GM18870 (cell line): ENCODE results near the gene EAF2.

Experiments
- ATAC-seq: cut with Tn5 transposase; IDR thresholded peaks from one replicate; pipeline ENCODE4 v1.9.1; 2021; ENCODE audit warnings: moderate library complexity; ENCODE audit not compliant: unreplicated experiment

EAF2 gene

DNA sequence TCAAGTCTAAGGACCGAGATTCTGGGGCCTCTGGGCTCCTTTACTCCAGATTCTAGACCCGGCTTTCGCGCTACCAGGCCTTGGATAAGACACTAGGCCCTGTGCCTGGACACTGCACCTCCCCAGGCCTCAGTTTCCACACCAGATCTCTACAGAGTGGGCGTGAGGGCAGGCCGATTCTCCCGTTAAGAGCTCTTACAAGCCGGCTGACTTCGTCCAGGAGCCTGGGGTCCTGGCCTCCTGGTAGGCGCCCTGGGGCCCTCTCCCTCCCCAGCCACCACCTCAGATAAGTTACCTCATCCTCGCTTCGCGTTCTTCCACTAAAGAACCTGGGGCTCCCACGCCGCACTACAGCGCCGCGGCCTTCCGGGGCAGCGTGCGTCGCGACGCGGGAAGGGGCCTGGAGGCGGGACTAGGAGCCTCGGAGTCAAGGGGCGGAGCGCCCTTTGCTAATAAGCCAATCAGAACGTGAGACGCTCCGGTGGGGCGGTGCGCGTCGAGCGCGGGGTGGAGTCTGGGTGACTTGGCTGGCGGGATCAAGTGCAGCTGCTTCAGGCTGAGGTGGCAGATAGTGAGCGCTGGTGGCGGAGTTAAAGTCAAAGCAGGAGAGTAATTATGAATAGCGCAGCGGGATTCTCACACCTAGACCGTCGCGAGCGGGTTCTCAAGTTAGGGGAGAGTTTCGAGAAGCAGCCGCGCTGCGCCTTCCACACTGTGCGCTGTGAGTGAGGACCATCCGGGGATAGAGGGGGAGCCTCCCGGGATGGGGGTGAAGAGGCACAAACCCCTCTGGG, at the start of gene EAF2, which contains the start of gene IQCB1:
EAF2 (plus strand) TSS at position 539 of the 794 bp plus-strand sequence; CDS start at position 616, 77 bp downstream.
IQCB1 (minus strand) TSS at position 390 of the 794 bp plus-strand sequence. CDS start 6,100 bp downstream, outside the sequence.
- ATAC-seq: peak; percentile 97

DNA sequence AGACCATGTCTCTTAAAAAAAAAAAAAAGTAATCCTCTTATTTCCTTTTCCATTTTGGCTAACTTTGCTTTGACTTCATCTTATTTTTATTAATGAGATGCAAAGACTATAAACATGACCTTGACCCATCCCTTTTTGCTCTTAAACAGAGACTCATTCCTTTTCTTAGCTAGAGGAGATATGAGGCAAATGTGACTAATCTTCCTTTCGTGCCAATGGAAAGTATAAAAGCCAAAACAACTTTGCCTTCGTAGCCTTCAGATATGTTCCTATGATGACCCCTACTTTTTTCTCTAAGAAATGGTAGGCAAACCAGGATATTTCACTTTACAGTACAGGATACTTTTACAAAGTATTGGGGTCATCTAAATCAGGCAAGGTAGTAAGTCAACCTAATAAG, 48.5 kb upstream of the EAF2 start:
- no peak for ATAC-seq

DNA sequence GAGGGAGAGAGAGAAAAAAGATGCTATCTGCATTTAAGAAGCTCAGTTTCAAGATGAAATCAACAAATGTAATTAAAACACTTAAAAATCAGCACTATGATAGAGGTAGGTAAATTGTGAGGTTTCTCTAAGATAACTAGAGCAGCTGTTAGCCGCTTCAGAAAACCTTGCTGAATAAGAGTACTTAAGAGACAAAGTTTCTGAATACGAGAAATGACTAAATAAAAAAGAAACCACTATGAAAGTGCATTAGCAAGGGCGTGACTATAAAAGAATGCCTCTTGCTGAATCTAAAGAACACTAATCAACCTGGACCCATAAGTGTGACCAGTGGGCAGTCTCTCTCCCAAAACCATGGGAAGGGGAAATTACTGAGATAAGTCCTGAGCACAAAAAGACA, 41.9 kb upstream of the EAF2 start:
- ATAC-seq: no peak

DNA sequence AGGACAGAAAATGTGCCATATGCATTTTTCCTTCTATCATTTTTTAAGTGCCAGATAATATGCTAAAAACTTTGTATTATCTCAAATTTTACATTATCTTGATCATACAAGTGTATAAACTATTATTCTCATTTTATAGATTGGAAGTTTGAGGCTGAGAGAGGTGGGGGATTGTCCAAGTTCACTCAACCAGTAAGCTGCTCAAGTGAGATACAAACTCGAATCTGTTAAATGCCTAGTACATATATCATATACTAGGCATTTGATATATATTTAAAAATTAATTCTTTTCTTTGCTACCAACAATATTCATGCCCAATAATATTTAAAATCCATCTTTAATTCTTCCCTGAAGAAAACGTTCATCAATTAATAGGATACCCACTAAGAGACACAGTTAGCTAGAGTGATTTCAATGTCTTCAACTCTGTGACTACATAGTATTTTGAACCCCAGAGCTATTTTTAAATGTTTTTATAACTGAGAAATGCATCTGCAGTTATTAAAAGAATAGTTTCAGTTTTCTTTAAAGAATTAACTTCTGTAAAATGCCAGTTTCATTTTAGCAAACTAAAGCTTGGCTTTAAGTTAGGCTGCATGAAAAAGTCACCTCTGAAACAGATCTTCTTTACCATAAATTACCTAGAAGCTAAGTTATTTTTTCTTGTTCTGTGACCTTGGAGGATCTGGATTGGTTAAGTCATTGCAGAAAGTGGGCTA, 40.6 kb upstream of the EAF2 start:
- ATAC-seq: no peak

DNA sequence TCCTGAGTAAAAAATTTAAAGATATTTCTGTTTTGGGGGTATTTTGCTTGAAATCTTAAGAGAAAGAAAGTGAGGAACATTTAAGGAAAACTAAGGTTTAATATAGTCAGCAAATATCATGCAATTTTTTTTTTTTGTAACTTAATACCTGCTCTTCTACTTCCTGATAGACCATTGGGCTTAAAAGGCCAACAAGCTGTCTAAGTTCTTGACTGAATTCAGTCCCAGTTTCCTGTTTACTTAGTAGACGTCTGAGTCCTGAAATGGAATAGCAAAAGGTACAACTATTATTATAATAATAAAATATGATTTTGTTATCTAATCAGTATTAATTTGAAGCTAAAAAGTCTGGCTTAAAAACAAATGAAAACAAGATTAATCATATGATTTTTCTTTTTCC, 38.0 kb upstream of the EAF2 start:
- ATAC-seq: no peak

DNA sequence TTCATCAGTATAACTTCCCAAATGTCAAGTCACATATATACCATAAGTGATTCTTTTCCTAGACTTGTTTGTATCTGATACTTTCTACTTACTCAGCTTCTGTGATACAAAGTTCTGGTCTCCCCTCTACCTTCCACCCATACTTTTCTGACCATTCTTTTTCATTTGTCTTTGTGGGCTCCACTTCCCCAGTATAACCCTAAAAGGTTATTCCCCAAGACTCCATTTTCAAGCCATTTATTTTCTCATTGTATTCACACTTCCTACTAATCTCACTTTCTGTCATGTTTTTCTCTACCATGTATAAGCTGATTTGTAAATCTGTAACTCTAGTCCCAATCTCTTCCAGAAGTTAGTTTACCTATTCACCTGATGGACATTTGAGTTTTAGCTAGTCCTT, 34.1 kb upstream of the EAF2 start:
- peak; percentile 49 for ATAC-seq

DNA sequence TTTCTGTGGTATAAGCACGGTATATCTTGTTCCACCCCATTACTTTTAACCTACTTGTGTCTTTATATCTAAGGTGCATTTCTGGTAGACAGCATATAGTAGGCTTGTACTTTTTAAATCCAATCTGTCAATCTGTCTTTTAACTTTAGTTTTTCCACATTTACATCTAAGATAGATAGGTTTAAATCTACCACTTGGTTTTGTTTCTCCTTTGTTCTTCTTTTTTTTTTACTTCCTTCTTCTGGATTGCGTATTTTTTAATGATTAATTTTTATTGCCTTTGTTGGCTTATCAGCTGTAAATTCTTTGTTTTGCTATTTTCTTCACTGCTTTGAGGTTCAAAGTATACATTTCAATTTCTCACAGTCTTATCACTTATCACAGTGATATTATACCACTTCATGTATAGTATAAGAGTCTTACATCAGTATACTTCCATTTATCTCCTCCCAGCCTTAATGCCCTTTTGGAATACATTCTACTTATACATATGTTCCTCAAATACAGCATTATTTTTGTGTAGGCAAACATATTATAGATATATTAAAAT, 31.2 kb upstream of the EAF2 start:
- no peak for ATAC-seq

DNA sequence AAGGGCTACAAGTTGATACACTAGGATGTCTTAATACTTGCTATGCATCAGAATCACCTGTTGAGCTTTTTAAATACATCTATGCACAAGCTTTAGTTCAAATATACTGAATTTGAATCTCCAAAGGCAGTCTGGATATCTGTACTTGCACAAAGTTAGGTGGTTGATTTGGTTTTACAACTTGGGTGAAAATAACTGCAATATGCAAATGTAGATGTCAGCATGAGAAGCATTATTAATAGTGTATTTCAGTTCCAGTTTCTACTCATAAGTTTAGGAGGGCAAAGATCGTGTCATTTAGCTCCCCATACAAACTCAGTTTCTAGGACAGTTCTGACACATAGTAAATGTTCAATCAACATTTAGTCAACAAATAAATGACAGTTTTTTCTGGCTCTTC, 25.8 kb upstream of the EAF2 start:
- peak; percentile 98 for ATAC-seq

DNA sequence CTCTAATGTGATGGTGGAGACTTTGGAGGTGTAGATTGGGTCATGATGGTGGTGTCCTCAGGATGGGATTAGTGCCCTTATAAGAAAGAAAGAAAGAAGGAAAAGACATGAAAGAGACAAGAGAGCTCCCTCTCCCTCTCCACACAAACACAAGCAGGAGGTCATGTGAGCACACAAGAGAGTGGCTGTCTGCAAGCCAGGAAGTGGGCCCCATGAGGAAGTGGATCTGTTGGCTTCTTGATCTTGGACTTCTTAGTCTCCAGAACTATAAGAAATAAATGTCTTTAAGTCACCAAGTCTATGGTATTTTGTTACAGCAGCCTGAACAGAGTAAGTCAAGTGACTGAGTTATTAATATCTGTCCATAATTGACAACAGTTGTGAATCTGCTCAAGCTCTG, 17.3 kb upstream of the EAF2 start:
- ATAC-seq: no peak

DNA sequence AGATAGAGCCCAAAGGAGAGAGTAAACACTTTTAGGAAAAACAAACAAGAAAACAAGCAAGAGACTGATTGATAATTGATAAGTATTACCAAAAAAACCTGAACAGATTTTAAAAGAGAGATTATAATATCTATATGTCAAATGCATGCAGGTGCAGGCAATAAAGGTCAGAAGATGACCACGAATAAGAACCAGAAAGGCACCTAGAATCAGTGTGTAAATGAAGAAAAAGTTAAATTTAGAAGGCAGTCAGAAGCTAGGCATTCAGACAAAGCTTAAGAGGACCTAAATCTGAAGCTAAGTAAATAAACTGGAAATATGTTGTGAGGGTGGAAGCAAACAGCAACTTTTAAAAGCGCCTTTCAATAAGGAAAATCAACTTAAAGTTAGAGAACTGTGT, 16.4 kb upstream of the EAF2 start:
- no peak for ATAC-seq

DNA sequence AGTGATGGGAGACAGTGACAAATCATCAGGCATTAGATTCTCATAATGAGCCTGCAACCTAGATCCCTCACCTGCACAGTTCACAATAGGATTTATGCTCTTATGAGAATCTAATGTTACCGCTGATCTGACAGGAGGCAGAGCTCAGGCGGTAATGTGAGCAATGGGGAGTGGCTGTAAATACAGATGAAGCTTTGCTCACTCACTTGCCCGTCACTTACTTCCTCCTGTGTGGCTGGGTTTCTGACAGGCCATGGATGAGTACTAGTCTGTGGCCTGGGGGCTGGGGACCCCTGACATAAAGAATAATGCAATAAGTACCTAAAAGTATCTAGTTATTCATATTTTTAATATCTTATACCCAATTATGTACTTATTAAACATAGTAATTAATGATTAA, 15.8 kb upstream of the EAF2 start:
- ATAC-seq: no peak

DNA sequence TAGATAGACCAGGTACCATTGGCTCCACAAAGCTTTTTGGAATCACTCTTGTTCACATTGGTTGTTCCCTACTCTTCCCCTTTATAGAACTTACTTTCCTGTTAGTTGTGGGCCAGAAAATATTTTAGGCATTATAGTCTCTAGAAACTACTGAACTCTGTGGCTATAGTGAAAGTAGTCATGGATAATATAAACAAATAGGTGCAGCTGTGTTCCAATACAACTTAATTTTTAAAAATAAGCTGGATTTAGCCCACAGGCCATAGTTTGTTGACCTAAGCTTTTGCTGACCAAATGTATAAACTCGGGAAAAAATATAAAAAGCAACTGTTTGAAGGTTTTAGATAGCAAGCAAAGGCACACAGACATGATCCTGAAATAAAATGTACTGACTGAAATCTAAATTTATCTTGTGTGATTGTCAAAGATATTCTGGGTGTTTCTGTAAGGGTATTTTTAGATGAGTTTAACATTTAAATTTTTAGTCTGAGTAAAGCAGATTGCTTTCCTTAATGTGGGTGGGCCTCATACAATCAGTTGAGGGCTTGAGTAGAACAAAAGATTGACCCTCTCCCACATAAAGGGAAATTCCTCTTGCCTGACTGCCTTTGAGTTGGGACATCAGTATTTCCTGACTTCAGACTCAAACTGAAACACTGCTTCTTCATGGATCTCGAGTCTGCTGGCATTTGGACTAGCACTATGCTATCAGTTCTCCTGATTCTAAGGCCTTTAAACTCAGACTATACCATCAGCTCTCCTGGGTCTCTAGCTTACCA, 13.4 kb upstream of the EAF2 start:
- no peak for ATAC-seq

DNA sequence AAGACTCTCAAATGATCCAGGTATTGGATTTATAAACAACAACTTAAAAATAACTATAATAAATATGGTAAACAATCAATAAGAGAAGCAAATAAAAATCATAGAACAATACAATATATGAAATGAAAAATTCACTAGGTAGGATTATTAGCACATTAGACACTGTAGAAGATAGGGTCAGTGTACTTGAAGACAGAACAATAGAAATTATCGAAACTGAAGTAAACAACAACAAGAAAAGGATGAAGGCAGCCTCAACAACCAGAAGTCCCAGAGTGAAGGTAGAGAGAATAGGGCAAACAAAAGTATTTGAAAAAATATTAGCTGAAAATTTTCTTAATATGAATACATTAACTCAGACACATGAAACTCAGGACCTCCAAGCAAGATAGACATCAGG, 12.0 kb upstream of the EAF2 start:
- ATAC-seq: no peak

DNA sequence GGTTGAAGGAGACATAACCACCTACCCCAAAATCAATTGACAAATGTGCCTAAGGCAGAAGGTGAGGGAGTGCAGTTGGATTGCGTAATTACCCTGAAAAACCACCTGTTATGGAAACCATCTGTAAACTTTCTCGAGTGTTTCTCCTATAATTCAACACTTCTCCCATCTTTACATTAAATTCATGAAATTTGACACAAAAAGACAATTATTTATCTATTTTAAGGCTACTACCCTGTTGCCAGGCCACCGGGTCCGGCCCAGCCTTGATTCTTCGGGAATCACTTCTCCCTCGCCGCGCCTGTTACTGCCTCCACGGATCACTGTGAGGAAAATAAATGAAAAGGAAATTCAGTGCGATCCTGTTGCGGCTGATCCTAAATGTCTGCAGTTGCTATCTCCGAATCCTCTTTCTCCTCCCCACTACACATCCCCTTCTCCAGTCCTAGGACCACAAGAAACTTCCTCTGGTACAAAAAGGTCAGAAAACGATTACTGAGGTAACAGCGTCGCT, 795 bp upstream of the EAF2 start:
- ATAC-seq: no peak

DNA sequence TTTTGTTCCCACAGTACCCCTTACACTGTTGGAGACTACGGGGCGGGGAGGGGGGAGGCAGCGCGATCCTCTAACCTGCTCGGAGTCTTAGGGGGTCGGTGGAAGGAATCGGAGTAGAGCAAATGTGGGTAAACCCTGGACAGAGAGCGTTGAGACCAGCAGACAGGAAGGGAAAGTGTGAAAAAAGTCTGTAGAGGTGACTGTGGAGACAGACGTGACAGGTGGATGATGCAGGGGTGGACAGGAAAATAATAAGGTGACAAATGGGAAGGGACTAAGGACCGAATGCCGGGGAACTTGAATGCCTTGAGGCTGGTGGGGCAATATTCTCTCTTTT, 424 bp downstream of the EAF2 start:
- ATAC-seq: peak; percentile 15

DNA sequence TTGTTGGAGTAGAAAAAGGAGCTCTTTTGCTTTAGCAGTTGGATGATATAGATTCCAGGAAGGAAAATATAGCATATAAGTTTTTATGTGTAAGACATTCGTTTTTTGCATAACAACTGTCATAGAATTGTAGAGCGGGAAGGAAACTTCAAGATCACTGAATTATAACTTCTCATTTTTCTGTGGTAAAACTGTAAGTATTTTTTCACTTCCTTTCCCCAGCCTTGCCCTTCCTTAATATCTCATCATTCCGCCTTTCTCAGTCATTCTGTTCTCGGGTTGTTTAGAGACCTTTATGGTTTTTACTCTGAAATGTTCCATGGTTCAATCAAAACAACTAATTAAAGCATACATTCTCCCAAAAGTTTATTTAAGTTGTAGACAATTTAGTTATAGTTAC, 1.1 kb downstream of the EAF2 start:
- ATAC-seq: no peak

DNA sequence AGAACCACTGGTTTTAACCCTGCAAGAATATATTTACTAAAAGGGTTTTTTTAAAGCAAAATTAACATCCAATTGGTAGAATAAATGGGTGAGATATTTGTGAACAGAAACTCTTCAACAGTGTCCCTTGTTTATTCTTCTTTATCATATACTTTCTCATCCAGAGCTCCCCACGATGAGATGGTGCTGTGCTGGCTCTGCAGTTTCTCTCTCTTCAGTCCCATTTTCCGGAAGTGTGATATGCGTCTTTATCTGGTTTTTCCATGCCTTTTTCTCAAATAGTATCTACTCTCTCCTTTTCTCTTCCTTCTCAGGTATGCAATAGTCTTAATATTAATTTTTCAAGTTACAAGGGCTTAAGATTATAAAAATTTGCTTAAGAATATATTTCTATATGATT, 1.5 kb downstream of the EAF2 start:
- no peak for ATAC-seq

DNA sequence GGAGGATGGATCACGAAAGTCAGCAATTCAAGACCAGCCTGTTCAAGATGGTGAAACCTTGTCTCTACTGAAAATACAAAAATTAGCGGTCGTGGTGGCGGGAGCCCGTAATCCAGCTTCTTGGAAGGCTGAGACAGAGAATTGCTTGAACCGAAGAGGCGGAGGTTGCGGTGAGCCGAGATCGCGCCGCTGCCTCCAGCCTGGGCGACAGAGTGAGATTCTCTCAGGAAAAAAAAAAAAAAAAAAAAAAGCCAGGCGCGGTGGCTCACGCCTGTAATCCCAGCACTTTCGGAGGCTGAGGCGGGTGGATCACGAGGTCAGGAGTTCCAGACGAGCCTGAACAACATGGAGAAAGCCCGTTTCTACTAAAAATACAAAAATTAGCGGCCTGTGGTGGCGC, 5.0 kb downstream of the EAF2 start:
- ATAC-seq: no peak

DNA sequence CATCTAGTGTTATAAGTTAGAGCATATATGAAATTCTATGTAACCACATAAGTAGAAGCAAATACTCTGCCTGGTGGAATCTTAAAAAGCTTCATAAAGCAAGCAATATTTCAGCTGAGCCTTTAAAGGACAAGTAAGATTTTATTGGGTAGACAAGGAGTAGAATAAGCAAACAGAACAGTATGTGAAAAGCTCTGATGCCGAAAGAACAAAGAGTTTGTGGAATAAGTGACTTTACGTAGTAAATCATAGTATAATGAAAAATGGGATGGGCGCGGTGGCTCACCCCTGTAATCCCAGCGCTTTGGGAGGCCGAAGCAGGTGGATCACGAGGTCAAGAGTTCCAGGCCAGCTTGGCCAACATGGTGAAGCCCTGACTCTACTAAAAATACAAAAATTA, 9.9 kb downstream of the EAF2 start:
- ATAC-seq: no peak

DNA sequence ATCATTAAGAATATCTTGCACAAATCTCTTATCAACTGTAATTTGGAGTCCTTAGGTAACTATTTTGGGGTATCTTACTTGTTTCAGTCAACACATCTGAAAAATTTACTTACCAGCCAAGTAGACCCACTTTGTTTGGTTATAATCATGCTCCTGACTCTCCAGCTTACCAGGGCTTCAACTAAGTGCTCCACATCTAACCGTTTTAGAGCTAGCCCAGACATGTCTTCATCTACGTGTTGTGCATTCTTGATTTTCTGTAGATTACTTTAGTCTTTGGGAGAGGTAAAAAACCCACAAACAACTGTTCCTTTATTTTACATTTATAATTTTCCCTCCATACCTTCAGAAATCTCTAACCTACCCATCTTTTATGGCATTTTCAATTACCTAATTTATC, 17.2 kb downstream of the EAF2 start:
- no peak for ATAC-seq

DNA sequence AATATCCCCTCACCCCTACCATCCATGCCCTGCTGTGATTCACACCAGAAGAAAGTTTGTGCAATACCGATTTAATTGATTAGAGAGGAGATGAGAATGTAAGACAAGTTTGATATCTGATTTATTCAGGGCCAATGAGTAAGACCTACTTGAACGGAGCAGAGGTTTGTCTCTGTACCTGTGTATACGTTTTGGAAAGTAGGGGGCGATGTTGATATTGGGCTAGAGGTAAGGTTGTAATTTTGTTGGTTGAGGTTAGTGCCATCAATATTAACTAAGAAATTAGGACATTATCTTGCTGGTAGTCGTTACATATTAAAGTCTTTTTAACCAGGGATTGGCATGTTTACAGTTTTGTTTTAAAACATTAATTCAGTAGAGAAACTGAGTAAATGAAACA, 20.5 kb downstream of the EAF2 start:
- ATAC-seq: no peak
